ENCODE measurements around the gene CERS5.
A peak's percentile ranks its signal among the peaks of the same experiment; 100 is the strongest.

Gene CERS5

GRCh38 chr12:50127546-50127945 lies 39.6 kb downstream of the CERS5 start:
- no peak for DNase-seq (ENCODE audit: low spot score)

GRCh38 chr12:50123203-50123602 lies 44.0 kb downstream of the CERS5 start:
- no peak for DNase-seq (ENCODE audit: low spot score)

GRCh38 chr12:50121641-50122040 lies 45.5 kb downstream of the CERS5 start:
- DNase-seq (ENCODE audit: low spot score), result no peak

- no peak for DNase-seq (ENCODE audit: low spot score)
Measured at GRCh38 chr12:50120953-50121352, 46.2 kb downstream of the CERS5 start.

- no peak for DNase-seq (ENCODE audit: low spot score)
Measured at GRCh38 chr12:50120521-50120920, 46.6 kb downstream of the CERS5 start.

GRCh38 chr12:50119387-50119786 lies 47.8 kb downstream of the CERS5 start:
- no peak for DNase-seq (ENCODE audit: low spot score)

GRCh38 chr12:50117057-50117622 lies 50.0 kb downstream of the CERS5 start:
- DNase-seq (ENCODE audit: low spot score), result no peak

GRCh38 chr12:50112456-50113218 lies 54.5 kb downstream of the CERS5 start:
- peak; percentile 55 for DNase-seq (ENCODE audit: low spot score)

GRCh38 chr12:50111693-50112455 lies 55.3 kb downstream of the CERS5 start, which contains the start of gene COX14:
TSS of gene COX14 (plus strand) at chr12:50112236. CDS start at chr12:50120044, 7,808 bp downstream.
- DNase-seq (ENCODE audit: low spot score), result peak; percentile 100

GRCh38 chr12:50111395-50111692 lies 55.8 kb downstream of the CERS5 start:
- DNase-seq (ENCODE audit: low spot score), result no peak

GRCh38 chr12:50110762-50111351 lies 56.3 kb downstream of the CERS5 start:
- peak; percentile 45 for DNase-seq (ENCODE audit: low spot score)

- DNase-seq (ENCODE audit: low spot score), result peak; percentile 32
Measured at GRCh38 chr12:50110127-50110761, 56.9 kb downstream of the CERS5 start.

- DNase-seq (ENCODE audit: low spot score), result no peak
Measured at GRCh38 chr12:50109319-50109718, 57.9 kb downstream of the CERS5 start.

- DNase-seq (ENCODE audit: low spot score), result no peak
Measured at GRCh38 chr12:50107416-50108268, 59.5 kb downstream of the CERS5 start.

- no peak for DNase-seq (ENCODE audit: low spot score)
Measured at GRCh38 chr12:50106907-50107306, 60.3 kb downstream of the CERS5 start.

- DNase-seq (ENCODE audit: low spot score), result no peak
Measured at GRCh38 chr12:50105913-50106450, 61.2 kb downstream of the CERS5 start.

GRCh38 chr12:50104417-50105366 lies 62.5 kb downstream of the CERS5 start:
- DNase-seq (ENCODE audit: low spot score), result no peak

- peak; percentile 65 for DNase-seq (ENCODE audit: low spot score)
Measured at GRCh38 chr12:50103767-50104321, 63.3 kb downstream of the CERS5 start, which contains the start of gene GPD1. TSS of gene GPD1 (plus strand) at chr12:50104008. CDS start at chr12:50104051, 43 bp downstream.

- no peak for DNase-seq (ENCODE audit: low spot score)
Measured at GRCh38 chr12:50103351-50103750, 63.8 kb downstream of the CERS5 start.
